AG09309 (cell line): ENCODE measurements around the gene TMEM8B.
A peak's percentile ranks its signal among the peaks of the same experiment; 100 is the strongest.

Experiments used
- DNase-seq: peaks from one replicate; pipeline ENCODE4 v3.0.0-alpha.2; 2010; ENCODE audit warnings: low read depth
- H3K4me3 ChIP-seq: 2 replicates; pipeline ENCODE4 v1.5.1; 2011; ENCODE audit warnings: mild to moderate bottlenecking, low read depth, low read length, moderate library complexity; ENCODE audit not compliant: control insufficient read depth
- CTCF ChIP-seq: IDR thresholded peaks from 2 replicates; pipeline ENCODE4 v1.5.1; 2011; ENCODE audit warnings: mild to moderate bottlenecking, low read depth, low read length, inconsistent platforms; ENCODE audit not compliant: insufficient read depth, control insufficient read depth; ENCODE audit errors: missing control alignments

Gene TMEM8B

GRCh38 chr9:35798658-35799374 is 30.2 kb upstream of the TMEM8B start:
- peak; percentile 17 for DNase-seq
- no peak overlapping the region for H3K4me3 ChIP-seq
- no peak for TF ChIP-seq CTCF

- DNase-seq = no peak
- no peak for TF ChIP-seq CTCF
- H3K4me3 ChIP-seq = no peak overlapping the region
Measured at GRCh38 chr9:35800530-35800929, 28.5 kb upstream of the TMEM8B start.

GRCh38 chr9:35801328-35802128 is 27.5 kb upstream of the TMEM8B start:
- no peak for DNase-seq
- TF ChIP-seq CTCF = no peak
- H3K4me3 ChIP-seq = no peak overlapping the region

- no peak for DNase-seq
- TF ChIP-seq CTCF = no peak
- H3K4me3 ChIP-seq = no peak overlapping the region
Measured at GRCh38 chr9:35806101-35806500, 22.9 kb upstream of the TMEM8B start.

GRCh38 chr9:35808433-35808832 is 20.6 kb upstream of the TMEM8B start:
- H3K4me3 ChIP-seq = no peak overlapping the region
- TF ChIP-seq CTCF = no peak
- no peak for DNase-seq

- no peak for DNase-seq
- no peak overlapping the region for H3K4me3 ChIP-seq
- no peak for TF ChIP-seq CTCF
Measured at GRCh38 chr9:35810122-35810521, 18.9 kb upstream of the TMEM8B start.
